Activated T-cell treated with anti-CD3 and anti-CD28 coated beads, Interleukin-2, amount 50 U/mL, for 48 hours (primary cell): ENCODE data around the gene SLC25A15.
"Not testable (repeated sequence)": the region's sequence is repeated elsewhere in the genome, so short reads cannot be mapped to it uniquely, and the experiment has no call there.

Experiments used
- DNase-seq, 2 experiments: peaks; one replicate each; pipeline ENCODE4 v3.0.0-alpha.2; 2020

Gene SLC25A15

GRCh38 chr13:40814803-40815202, 25.4 kb downstream of the SLC25A15 start:
- no peak for DNase-seq

GRCh38 chr13:40818926-40819325, 29.5 kb downstream of the SLC25A15 start:
- no peak for DNase-seq

GRCh38 chr13:40819797-40820315, 30.4 kb downstream of the SLC25A15 start:
- DNase-seq: no peak

- DNase-seq: not testable (repeated sequence)
Measured at GRCh38 chr13:40839725-40840124, 50.3 kb downstream of the SLC25A15 start.

GRCh38 chr13:40840955-40841354, 51.5 kb downstream of the SLC25A15 start:
- DNase-seq: not testable (repeated sequence)
